GM12878 (cell line): ENCODE results near the gene ZNF365. TPM values are rescaled to one million over a fixed set of nuclear protein-coding genes. Genes with fewer than 3 reads are reported as not detected.

Experiments used
- ATAC-seq: fragments of 200-7000 bp; cut with Tn5 transposase; 3 replicates; pipeline ENCODE4 v1.9.1; 2020; ENCODE audit warnings: mild to moderate bottlenecking, moderate library complexity
- BruUV-seq: library from RNA; stranded (reverse); fragments of 400-500 nt; replicated peaks from 2 replicates; lab custom pipeline; 2021; lab: Mats Ljungman, UMichigan
- CTCF ChIA-PET: fragments of 300-600 bp; sonication (Branson Sonifier 250); formaldehyde crosslinking; extraction: SDS; loops from one replicate; lab custom pipeline; 2021; ENCODE audit warnings: inconsistent platforms; lab: Yijun Ruan, JAX
- POLR2A ChIA-PET: fragments of 350-600 bp; formaldehyde crosslinking; extraction: SDS; loops from one replicate; lab custom pipeline; 2021; ENCODE audit warnings: inconsistent platforms; lab: Charles Lee
- RAD21 ChIA-PET: fragments of 300-600 bp; sonication (Branson Sonifier 250); formaldehyde crosslinking; loops from one replicate; lab custom pipeline; 2023; ENCODE audit warnings: antibody characterized with exemption; ENCODE audit not compliant: unreplicated experiment; lab: Charles Lee
- SMC1A ChIA-PET: fragments of 300-600 bp; sonication (Branson Sonifier 250); formaldehyde crosslinking; loops from one replicate; lab custom pipeline; 2023; ENCODE audit not compliant: unreplicated experiment, uncharacterized antibody; lab: Charles Lee
- DNase-seq: peaks from one replicate; pipeline ENCODE4 v3.0.0-alpha.2; 2011; ENCODE audit warnings: low read depth, low spot score
- FAIRE-seq: peaks from 3 replicates; lab custom pipeline; 2011; peaks lifted over from hg19 to GRCh38; lab: Jason Lieb, UNC
- H2AFZ ChIP-seq: 2 replicates; pipeline ENCODE4 v1.6.0; 2011; ENCODE audit warnings: low read depth, low read length, control low read depth; ENCODE audit not compliant: control insufficient read depth
- H3K27ac ChIP-seq: 2 replicates; pipeline ENCODE4 v1.5.1; 2011; ENCODE audit warnings: control low read depth; ENCODE audit not compliant: control insufficient read depth, insufficient read depth
- H3K27me3 ChIP-seq, 2 experiments: replicated peaks in 1 of 2; 2 replicates each; pipeline versions ENCODE4 v1.6.0 to v1.6.1; 2011; ENCODE audit warnings: low read length in 1 of 2; ENCODE audit not compliant: control insufficient read depth in 2 of 2, insufficient read depth in 2 of 2
- H3K36me3 ChIP-seq, 2 experiments: 2 replicates each; pipeline ENCODE4 v1.5.1; 2011; ENCODE audit warnings: low read length in 1 of 2; ENCODE audit not compliant: control insufficient read depth in 2 of 2, insufficient read depth in 2 of 2
- H3K4me1 ChIP-seq: 2 replicates; pipeline ENCODE4 v1.6.1; 2011; ENCODE audit warnings: mild to moderate bottlenecking, low read length, moderate library complexity, mixed read lengths; ENCODE audit not compliant: control insufficient read depth, insufficient read depth
- H3K4me2 ChIP-seq: 2 replicates; pipeline ENCODE4 v1.6.0; 2011; ENCODE audit warnings: control low read depth; ENCODE audit not compliant: control insufficient read depth, insufficient read depth
- H3K4me3 ChIP-seq: fragments of 200-600 bp; sonication (generic); 2 replicates; pipeline ENCODE4 v1.5.1; 2016
- H3K79me2 ChIP-seq: 2 replicates; pipeline ENCODE4 v1.6.0; 2011; ENCODE audit warnings: low read length; ENCODE audit not compliant: control insufficient read depth, insufficient read depth
- H3K9ac ChIP-seq: 2 replicates; pipeline ENCODE4 v1.8.0; 2011; ENCODE audit warnings: low read length, control low read depth, mixed read lengths; ENCODE audit not compliant: control insufficient read depth, insufficient read depth
- H3K9me3 ChIP-seq: replicated peaks from 3 replicates; pipeline ENCODE4 v1.5.1; 2011; ENCODE audit warnings: mild to moderate bottlenecking, low read length; ENCODE audit not compliant: control insufficient read depth, insufficient read depth
- H4K20me1 ChIP-seq: 2 replicates; pipeline ENCODE4 v1.6.0; 2011; ENCODE audit not compliant: control insufficient read depth, insufficient read depth
- ASH2L ChIP-seq: fragments of 300-600, 200-600 bp; sonication (generic); IDR thresholded peaks from 2 replicates; pipeline ENCODE4 v1.6.1; 2017; ENCODE audit warnings: low read depth, mild to moderate bottlenecking, borderline replicate concordance
- BRCA1 ChIP-seq: IDR thresholded peaks from 2 replicates; pipeline ENCODE4 v1.6.1; 2011; ENCODE audit warnings: low read depth, low read length, improper control_type of control experiment
- ZNF217 ChIP-seq: fragments of 450-650 bp; IDR thresholded peaks from 2 replicates; pipeline ENCODE4 v1.6.1; 2017; ENCODE audit warnings: antibody characterized with exemption, mild to moderate bottlenecking
- in situ Hi-C: fragments of 300-500 bp; cut with MboI; formaldehyde crosslinking; loops from 9 replicates; pipeline ENCODE4 v1.14.3; 2018; ENCODE audit warnings: mixed read lengths
- intact Hi-C: fragments of 100-400 bp; cut with micrococcal nuclease; formaldehyde crosslinking; loops from one replicate; pipeline ENCODE4 v1.14.2; 2022; ENCODE audit not compliant: unreplicated experiment
- polyA plus RNA-seq, 11 experiments: library from polyadenylated mRNA; depleted of rRNA in 4 of 11; unstranded in 6 of 11; stranded (reverse) in 5 of 11; fragments of >200 nt; fragmentation: Nextera tagmentation in 4 of 11; fragmentation: Illumina TruSeq in 1 of 11; extraction: Ambion mirVana in 4 of 11; extraction: Trizol in 1 of 11; gene quantifications; 1 replicate in 1 of 11; 2 replicates in 10 of 11; pipeline versions ENCODE4 v1.2.1 to v1.2.3, GENCODE V29; 2011 to 2016; ENCODE audit warnings: inconsistent platforms in 2 of 11, missing spikeins in 2 of 11, low read depth in 1 of 11
- total RNA-seq, 4 experiments: library from RNA; depleted of rRNA in 3 of 4; stranded (reverse); fragments of >200 nt in 3 of 4; fragmentation: Illumina TruSeq in 1 of 4; extraction: Trizol in 1 of 4; gene quantifications; 2 replicates each; pipeline versions ENCODE4 v1.2.1 to v1.2.3, GENCODE V29; 2013 to 2021
- TF ChIP-seq, protein P1 (sequence below): fragments of 450-650 bp; IDR thresholded peaks from 2 replicates; pipeline ENCODE4 v1.6.1; 2016; ENCODE audit warnings: mild to moderate bottlenecking, moderate library complexity, borderline replicate concordance
- TF ChIP-seq, protein P2 (sequence below): fragments of 450-650 bp; IDR thresholded peaks from 2 replicates; pipeline ENCODE4 v1.6.1; 2017; ENCODE audit warnings: antibody characterized with exemption, mild to moderate bottlenecking, moderate library complexity

The ZNF365 gene
- total and polyA plus RNA-seq, 10 of the 15 experiments (the other 5 are each of a cell fraction or from before 2014, with no cell fraction given) = 0.08 TPM; not detected in 9

DNA sequence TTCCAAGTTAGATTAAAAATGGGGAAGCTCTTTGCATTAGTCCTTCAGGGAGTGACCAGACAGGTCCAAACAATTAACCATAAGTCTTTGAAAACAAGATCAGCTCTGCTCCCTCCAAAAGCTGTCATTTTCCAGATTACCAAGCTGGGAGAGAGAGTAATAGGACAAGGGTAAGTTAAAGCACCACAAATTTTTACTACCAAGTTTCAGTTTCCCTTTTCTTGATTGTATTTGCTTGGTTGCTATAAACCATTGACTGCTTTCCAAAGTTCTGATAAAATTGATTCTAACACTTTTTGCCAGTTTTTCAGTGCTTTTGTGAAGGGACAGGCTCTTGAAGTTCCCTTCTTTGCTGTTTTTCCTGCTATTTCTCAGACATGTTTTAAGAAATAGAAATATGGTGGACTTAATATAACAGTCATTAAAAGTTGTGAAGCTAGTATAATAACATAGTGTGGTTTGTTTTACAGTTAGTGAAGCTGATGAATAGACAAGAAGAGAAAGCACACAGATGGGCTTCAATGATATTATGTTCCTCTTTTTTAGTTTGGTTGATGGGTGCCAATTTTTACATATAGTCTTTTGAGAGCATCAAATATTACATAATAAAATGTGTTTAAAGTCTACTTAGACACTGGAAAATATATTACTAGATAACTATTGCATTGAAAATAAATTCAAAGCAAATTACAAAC is 40.0 kb upstream of the ZNF365 start:
- Histone ChIP-seq H3K27ac (no peak overlapping the region), H3K4me3 (no peak overlapping the region), H3K9me3 (no peaks in the 10 kb centered on the region), H3K4me1 (no peaks in the 10 kb centered on the region), H3K79me2 (no peaks in the 10 kb centered on the region), H2AFZ (no peak overlapping the region), H3K36me3 (no peaks in the 10 kb centered on the region), H4K20me1 (no peaks in the 10 kb centered on the region), H3K27me3 (no peaks in the 10 kb centered on the region), H3K9ac (no peak overlapping the region), H3K4me2 (no peak overlapping the region)
- in situ Hi-C loops (no loop called here), intact Hi-C loops (no loop called here)
- POLR2A ChIA-PET = no interaction called here
- SMC1A ChIA-PET = interaction anchor here (1.2 kb wide), 1 partner anchor 19 kb away, joined by 3 read pairs; no protein-coding TSS in a partner anchor
- DNase-seq (no peak), FAIRE-seq (no peak), ATAC-seq (no peak)
- TF ChIP-seq ASH2L (no peak), ZNF217 (no peak), BRCA1 (no peak)
- TF ChIP-seq, protein P1, sequence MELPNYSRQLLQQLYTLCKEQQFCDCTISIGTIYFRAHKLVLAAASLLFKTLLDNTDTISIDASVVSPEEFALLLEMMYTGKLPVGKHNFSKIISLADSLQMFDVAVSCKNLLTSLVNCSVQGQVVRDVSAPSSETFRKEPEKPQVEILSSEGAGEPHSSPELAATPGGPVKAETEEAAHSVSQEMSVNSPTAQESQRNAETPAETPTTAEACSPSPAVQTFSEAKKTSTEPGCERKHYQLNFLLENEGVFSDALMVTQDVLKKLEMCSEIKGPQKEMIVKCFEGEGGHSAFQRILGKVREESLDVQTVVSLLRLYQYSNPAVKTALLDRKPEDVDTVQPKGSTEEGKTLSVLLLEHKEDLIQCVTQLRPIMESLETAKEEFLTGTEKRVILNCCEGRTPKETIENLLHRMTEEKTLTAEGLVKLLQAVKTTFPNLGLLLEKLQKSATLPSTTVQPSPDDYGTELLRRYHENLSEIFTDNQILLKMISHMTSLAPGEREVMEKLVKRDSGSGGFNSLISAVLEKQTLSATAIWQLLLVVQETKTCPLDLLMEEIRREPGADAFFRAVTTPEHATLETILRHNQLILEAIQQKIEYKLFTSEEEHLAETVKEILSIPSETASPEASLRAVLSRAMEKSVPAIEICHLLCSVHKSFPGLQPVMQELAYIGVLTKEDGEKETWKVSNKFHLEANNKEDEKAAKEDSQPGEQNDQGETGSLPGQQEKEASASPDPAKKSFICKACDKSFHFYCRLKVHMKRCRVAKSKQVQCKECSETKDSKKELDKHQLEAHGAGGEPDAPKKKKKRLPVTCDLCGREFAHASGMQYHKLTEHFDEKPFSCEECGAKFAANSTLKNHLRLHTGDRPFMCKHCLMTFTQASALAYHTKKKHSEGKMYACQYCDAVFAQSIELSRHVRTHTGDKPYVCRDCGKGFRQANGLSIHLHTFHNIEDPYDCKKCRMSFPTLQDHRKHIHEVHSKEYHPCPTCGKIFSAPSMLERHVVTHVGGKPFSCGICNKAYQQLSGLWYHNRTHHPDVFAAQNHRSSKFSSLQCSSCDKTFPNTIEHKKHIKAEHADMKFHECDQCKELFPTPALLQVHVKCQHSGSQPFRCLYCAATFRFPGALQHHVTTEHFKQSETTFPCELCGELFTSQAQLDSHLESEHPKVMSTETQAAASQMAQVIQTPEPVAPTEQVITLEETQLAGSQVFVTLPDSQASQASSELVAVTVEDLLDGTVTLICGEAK = no peak
- TF ChIP-seq, protein P2, sequence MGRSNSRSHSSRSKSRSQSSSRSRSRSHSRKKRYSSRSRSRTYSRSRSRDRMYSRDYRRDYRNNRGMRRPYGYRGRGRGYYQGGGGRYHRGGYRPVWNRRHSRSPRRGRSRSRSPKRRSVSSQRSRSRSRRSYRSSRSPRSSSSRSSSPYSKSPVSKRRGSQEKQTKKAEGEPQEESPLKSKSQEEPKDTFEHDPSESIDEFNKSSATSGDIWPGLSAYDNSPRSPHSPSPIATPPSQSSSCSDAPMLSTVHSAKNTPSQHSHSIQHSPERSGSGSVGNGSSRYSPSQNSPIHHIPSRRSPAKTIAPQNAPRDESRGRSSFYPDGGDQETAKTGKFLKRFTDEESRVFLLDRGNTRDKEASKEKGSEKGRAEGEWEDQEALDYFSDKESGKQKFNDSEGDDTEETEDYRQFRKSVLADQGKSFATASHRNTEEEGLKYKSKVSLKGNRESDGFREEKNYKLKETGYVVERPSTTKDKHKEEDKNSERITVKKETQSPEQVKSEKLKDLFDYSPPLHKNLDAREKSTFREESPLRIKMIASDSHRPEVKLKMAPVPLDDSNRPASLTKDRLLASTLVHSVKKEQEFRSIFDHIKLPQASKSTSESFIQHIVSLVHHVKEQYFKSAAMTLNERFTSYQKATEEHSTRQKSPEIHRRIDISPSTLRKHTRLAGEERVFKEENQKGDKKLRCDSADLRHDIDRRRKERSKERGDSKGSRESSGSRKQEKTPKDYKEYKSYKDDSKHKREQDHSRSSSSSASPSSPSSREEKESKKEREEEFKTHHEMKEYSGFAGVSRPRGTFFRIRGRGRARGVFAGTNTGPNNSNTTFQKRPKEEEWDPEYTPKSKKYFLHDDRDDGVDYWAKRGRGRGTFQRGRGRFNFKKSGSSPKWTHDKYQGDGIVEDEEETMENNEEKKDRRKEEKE = no peak
- no TSS peak for BruUV-seq
- RAD21 ChIA-PET = no interaction called here
- CTCF ChIA-PET = no interaction called here
